H1 (cell line): ENCODE data around the gene TDRD1. TPM values are rescaled to one million over a fixed set of nuclear protein-coding genes. Genes with fewer than 3 reads are reported as not detected.

Experiments
- CTCF ChIA-PET: fragments of 300-600 bp; sonication (Branson Sonifier 250); formaldehyde crosslinking; loops from one replicate; lab custom pipeline; 2021; ENCODE audit not compliant: partially characterized antibody; lab: Charles Lee
- POLR2A ChIA-PET: fragments of 300-600 bp; sonication (Branson Sonifier 250); formaldehyde crosslinking; loops from one replicate; lab custom pipeline; 2021; ENCODE audit warnings: inconsistent platforms; ENCODE audit not compliant: partially characterized antibody; lab: Charles Lee
- DNase-seq, 2 experiments: peaks; one replicate each; pipeline versions ENCODE4 v3.0.0 to v3.0.0-alpha.2; 2010 to 2022; ENCODE audit warnings: low spot score in 2 of 2, low read depth in 1 of 2, mixed read lengths in 1 of 2
- FAIRE-seq: peaks from 2 replicates; lab custom pipeline; 2011; peaks lifted over from hg19 to GRCh38; lab: Jason Lieb, UNC
- H2AFZ ChIP-seq: 2 replicates; pipeline ENCODE4 v1.8.1; 2012; ENCODE audit warnings: low read length, inconsistent platforms
- H2AK5ac ChIP-seq: 2 replicates; pipeline ENCODE4 v1.6.1; 2013; ENCODE audit warnings: low read depth, low read length
- H2BK120ac ChIP-seq: replicated peaks from 2 replicates; pipeline ENCODE3; 2013; ENCODE audit warnings: low read depth, low read length, inconsistent platforms
- H2BK12ac ChIP-seq: 2 replicates; pipeline ENCODE4 v1.6.1; 2013; ENCODE audit warnings: low read depth, low read length
- H2BK15ac ChIP-seq: 2 replicates; pipeline ENCODE4 v1.6.1; 2013; ENCODE audit warnings: low read length
- H2BK20ac ChIP-seq: 2 replicates; pipeline ENCODE4 v1.6.1; 2013; ENCODE audit warnings: low read length
- H2BK5ac ChIP-seq: 2 replicates; pipeline ENCODE4 v1.6.1; 2013; ENCODE audit warnings: low read depth, low read length
- H3K14ac ChIP-seq: 2 replicates; pipeline ENCODE4 v1.6.1; 2013; ENCODE audit warnings: inconsistent platforms; ENCODE audit not compliant: insufficient read length
- H3K18ac ChIP-seq: 2 replicates; pipeline ENCODE4 v1.6.1; 2013; ENCODE audit warnings: low read length; ENCODE audit errors: extremely low read depth
- H3K23ac ChIP-seq: 2 replicates; pipeline ENCODE4 v1.6.1; 2013; ENCODE audit warnings: inconsistent platforms; ENCODE audit not compliant: insufficient read length
- H3K23me2 ChIP-seq: 2 replicates; pipeline ENCODE4 v1.6.1; 2013; ENCODE audit warnings: low read depth, low read length
- H3K27ac ChIP-seq: 2 replicates; pipeline ENCODE4 v1.6.1; 2011; ENCODE audit warnings: low read depth, low read length, inconsistent platforms
- H3K27me3 ChIP-seq, 4 experiments: replicated peaks in 1 of 4; 1 replicate in 1 of 4; 2 replicates in 3 of 4; pipeline versions ENCODE4 v1.6.1 to v1.8.1; 2011 to 2013; ENCODE audit warnings: low read length in 3 of 4, mild to moderate bottlenecking in 3 of 4, inconsistent platforms in 2 of 4, mixed read lengths in 2 of 4, moderate library complexity in 1 of 4; ENCODE audit not compliant: control insufficient read depth in 3 of 4, insufficient read depth in 3 of 4; ENCODE audit errors: extremely low read depth in 1 of 4
- H3K36me3 ChIP-seq, 4 experiments: 2 replicates each; pipeline versions ENCODE4 v1.6.1 to v1.8.1; 2011 to 2013; ENCODE audit warnings: mild to moderate bottlenecking in 4 of 4, low read length in 3 of 4, moderate library complexity in 2 of 4, control low read depth in 1 of 4, inconsistent platforms in 1 of 4; ENCODE audit not compliant: insufficient read depth in 4 of 4, control insufficient read depth in 2 of 4
- H3K4ac ChIP-seq: replicated peaks from 2 replicates; pipeline ENCODE3; 2013; ENCODE audit warnings: low read length, low read depth, mixed read lengths, inconsistent platforms; ENCODE audit not compliant: insufficient read length
- H3K4me1 ChIP-seq, 4 experiments: replicated peaks in 1 of 4; 1 replicate in 1 of 4; 2 replicates in 3 of 4; pipeline versions ENCODE4 v1.6.1 to v1.8.1; 2011 to 2013; ENCODE audit warnings: low read length in 3 of 4, inconsistent platforms in 2 of 4, mixed read lengths in 1 of 4; ENCODE audit not compliant: insufficient read depth in 4 of 4, control insufficient read depth in 3 of 4
- H3K4me2 ChIP-seq, 2 experiments: 2 replicates each; pipeline versions ENCODE4 v1.6.1 to v1.8.1; 2011 to 2013; ENCODE audit warnings: low read depth in 2 of 2, low read length in 2 of 2, control low read depth in 1 of 2, inconsistent platforms in 1 of 2, mild to moderate bottlenecking in 1 of 2; ENCODE audit not compliant: insufficient read depth in 1 of 2
- H3K4me3 ChIP-seq, 4 experiments: fragments of 200-600, 300-600 bp in 1 of 4; sonication (generic), shearing (Covaris generic), sonication (Bioruptor Twin) in 1 of 4; 2 replicates each; pipeline versions ENCODE4 v1.5.1 to v1.8.1; 2011 to 2016; ENCODE audit warnings: low read length in 4 of 4, low read depth in 3 of 4, control low read depth in 2 of 4, inconsistent platforms in 2 of 4, mild to moderate bottlenecking in 2 of 4, mixed read lengths in 1 of 4, moderate library complexity in 1 of 4; ENCODE audit not compliant: insufficient read depth in 2 of 4; ENCODE audit errors: extremely low read depth in 1 of 4
- H3K56ac ChIP-seq: replicated peaks from 2 replicates; pipeline ENCODE3; 2013; ENCODE audit warnings: low read depth, mild to moderate bottlenecking, mixed read lengths, low read length, inconsistent platforms; ENCODE audit not compliant: insufficient read length
- H3K79me1 ChIP-seq: 2 replicates; pipeline ENCODE4 v1.6.1; 2013; ENCODE audit warnings: low read depth, low read length, control low read depth
- H3K79me2 ChIP-seq, 2 experiments: 2 replicates each; pipeline versions ENCODE4 v1.6.1 to v1.8.1; 2012 to 2013; ENCODE audit warnings: low read length in 2 of 2, mild to moderate bottlenecking in 2 of 2, inconsistent platforms in 1 of 2; ENCODE audit not compliant: insufficient read depth in 2 of 2, control insufficient read depth in 1 of 2
- H3K9ac ChIP-seq, 4 experiments: replicated peaks in 1 of 4; 1 replicate in 1 of 4; 2 replicates in 3 of 4; pipeline versions ENCODE4 v1.6.1 to v1.8.1; 2011 to 2013; ENCODE audit warnings: low read depth in 3 of 4, low read length in 3 of 4, control low read depth in 2 of 4, mild to moderate bottlenecking in 2 of 4, moderate library complexity in 2 of 4, inconsistent platforms in 1 of 4; ENCODE audit errors: extremely low read depth in 1 of 4
- H3K9me3 ChIP-seq, 2 experiments: 2 replicates each; pipeline versions ENCODE4 v1.6.1 to v1.8.1; 2012 to 2013; ENCODE audit warnings: mild to moderate bottlenecking in 2 of 2, moderate library complexity in 2 of 2, control low read depth in 1 of 2, inconsistent platforms in 1 of 2, low read depth in 1 of 2, low read length in 1 of 2, mixed read lengths in 1 of 2; ENCODE audit not compliant: insufficient read depth in 2 of 2
- H4K20me1 ChIP-seq, 2 experiments: replicated peaks in 1 of 2; 2 replicates each; pipeline versions ENCODE3 to v1.8.1; 2011 to 2013; ENCODE audit warnings: inconsistent platforms in 2 of 2, low read length in 2 of 2, mild to moderate bottlenecking in 1 of 2; ENCODE audit not compliant: insufficient read depth in 2 of 2, control insufficient read depth in 1 of 2
- H4K5ac ChIP-seq: 2 replicates; pipeline ENCODE4 v1.6.1; 2013; ENCODE audit warnings: low read length, low read depth, mixed read lengths, inconsistent platforms; ENCODE audit not compliant: insufficient read length
- H4K8ac ChIP-seq: 2 replicates; pipeline ENCODE4 v1.8.0; 2013; ENCODE audit warnings: mild to moderate bottlenecking, moderate library complexity, low read length, inconsistent platforms; ENCODE audit not compliant: insufficient read depth; ENCODE audit errors: extremely low read depth
- H4K91ac ChIP-seq: replicated peaks from 2 replicates; pipeline ENCODE3; 2013; ENCODE audit warnings: low read length, mixed read lengths, inconsistent platforms; ENCODE audit not compliant: insufficient read length
- CEBPB ChIP-seq: IDR thresholded peaks from 2 replicates; pipeline ENCODE4 v1.6.1; 2012; ENCODE audit warnings: low read depth, low read length
- E2F6 ChIP-seq: IDR thresholded peaks from 2 replicates; pipeline ENCODE4 v1.6.1; 2012; ENCODE audit warnings: inconsistent platforms
- RXRA ChIP-seq: IDR thresholded peaks from 2 replicates; pipeline ENCODE4 v1.6.1; 2011; ENCODE audit warnings: low read depth, mild to moderate bottlenecking, low read length, moderate library complexity; ENCODE audit not compliant: insufficient read depth
- WGBS, 2 experiments: shearing (Covaris generic) in 1 of 2; methylation state at CpG; one replicate each; pipeline versions ENCODE4 v1.1.6 to v1.1.7; 2013 to 2015; ENCODE audit warnings: low lambda C conversion rate in 2 of 2, mixed read lengths in 2 of 2, inconsistent platforms in 1 of 2, low coverage in 1 of 2, missing lambda C conversion rate in 1 of 2; ENCODE audit not compliant: insufficient replicate concordance in 2 of 2, insufficient coverage in 1 of 2, insufficient read length in 1 of 2; ENCODE audit errors: extremely low coverage in 1 of 2, missing lambda C conversion rate in 1 of 2; 5-methylcytosine and 5-hydroxymethylcytosine counted together
- polyA plus RNA-seq, 7 experiments: library from polyadenylated mRNA; depleted of rRNA in 3 of 7; stranded (reverse) in 5 of 7; unstranded in 2 of 7; fragments of >200 nt in 5 of 7; fragments of 200-250 nt in 2 of 7; gene quantifications; 1 replicate in 5 of 7; 2 replicates in 1 of 7; 4 replicates in 1 of 7; pipeline versions ENCODE4 v1.2.1 to v1.2.3, GENCODE V29; 2011 to 2013; ENCODE audit warnings: missing spikeins in 2 of 7, mixed read lengths in 2 of 7
- total RNA-seq: library from RNA; stranded (reverse); fragmentation: NEBNext Ultra II Directional; extraction: Animal tissue kit (Norgen Biotek cat#: 25700); gene quantifications from 2 replicates; pipeline ENCODE4 v1.2.1, GENCODE V29; 2021

Gene TDRD1
- total and polyA plus RNA-seq, 2 of the 8 experiments (the other 6 are each of a cell fraction or from before 2014, with no cell fraction given): 0.02 to 0.71 TPM

GRCh38 chr10:114220281-114220680 lies 41.1 kb downstream of the TDRD1 start:
- Histone ChIP-seq H4K5ac (no peak overlapping the region), H4K91ac (no peak overlapping the region), H2BK15ac (no peak overlapping the region), H3K23me2 (no peaks in the 10 kb centered on the region), H3K14ac (no peak overlapping the region), H3K18ac (no peak overlapping the region), H3K27ac (no peak overlapping the region), H3K79me1 (no peaks in the 10 kb centered on the region), H3K4ac (no peak overlapping the region), H2AFZ (no peak overlapping the region), H3K56ac (no peak overlapping the region), H3K23ac (no peak overlapping the region), H3K4me1 (no peaks in the 10 kb centered on the region), H3K27me3 (no peaks in the 10 kb centered on the region), H3K9ac (no peak overlapping the region), H4K20me1 (no peaks in the 10 kb centered on the region), H2AK5ac (no peak overlapping the region), H3K9me3 (no peaks in the 10 kb centered on the region), H2BK20ac (no peak overlapping the region), H3K4me2 (no peak overlapping the region), H3K36me3 (no peaks in the 10 kb centered on the region), H2BK120ac (no peak overlapping the region), H4K8ac (no peak overlapping the region), H3K4me3 (no peak overlapping the region), H2BK5ac (no peak overlapping the region), H2BK12ac (no peak overlapping the region), H3K79me2 (no peaks in the 10 kb centered on the region)
- no peak for TF ChIP-seq RXRA
- no peak for TF ChIP-seq E2F6
- no peak for TF ChIP-seq CEBPB
- POLR2A ChIA-PET: no interaction called here
- CTCF ChIA-PET: interaction anchor here (0.7 kb wide), 1 partner anchor 108 kb away, joined by 3 read pairs; no protein-coding TSS in a partner anchor
- FAIRE-seq (no peak), DNase-seq (no peak)
- whole genome bisulfite sequencing, 2 experiments: 91% methylated on average over 2 of the region's 2 CpGs; no CpG with 5 or more reads in 1 of the 2 experiments
